Esophagus squamous epithelium (tissue), 5 donors: ENCODE measurements around the gene TSPEAR. TPM values are rescaled to one million over a fixed set of nuclear protein-coding genes. Genes with fewer than 3 reads are reported as not detected.

Experiments used
- DNase-seq: peaks from one replicate; lab custom pipeline; 2025; lab: John Stamatoyannopoulos, UW
- H3K27ac ChIP-seq, 4 donors: fragments of 200-600 bp; sonication (generic); one replicate each; pipeline ENCODE4 v1.5.1; 2016 to 2019; ENCODE audit warnings: mild to moderate bottlenecking in 1 of 4
- H3K27me3 ChIP-seq, 4 donors: fragments of 200-600 bp; sonication (generic); 1 replicate in 3 of 4; 2 replicates in 1 of 4; pipeline versions ENCODE4 v1.5.1 to v1.6.0; 2017 to 2021; ENCODE audit warnings: antibody characterized with exemption in 1 of 4
- H3K36me3 ChIP-seq, 3 donors: fragments of 200-600 bp; sonication (generic); one replicate each; pipeline ENCODE4 v1.5.1; 2016 to 2019
- H3K4me1 ChIP-seq, 3 donors: fragments of 200-600 bp; sonication (generic); one replicate each; pipeline ENCODE4 v1.5.1; 2017 to 2019
- H3K4me3 ChIP-seq, 4 donors: fragments of 200-600 bp; sonication (generic); 1 replicate in 3 of 4; 2 replicates in 1 of 4; pipeline ENCODE4 v1.5.1; 2016 to 2019; ENCODE audit warnings: mild to moderate bottlenecking in 2 of 4, moderate library complexity in 1 of 4
- H3K9me3 ChIP-seq, 3 donors: fragments of 200-600 bp; sonication (generic); one replicate each; pipeline ENCODE4 v1.5.1; 2016 to 2019
- POLR2A ChIP-seq, 4 donors: fragments of 450-650 bp; IDR thresholded peaks; one replicate each; pipeline ENCODE4 v1.6.1; 2017; ENCODE audit warnings: antibody characterized with exemption in 4 of 4, mild to moderate bottlenecking in 4 of 4, moderate library complexity in 3 of 4
- WGBS, 2 donors: methylation state at CpG; one replicate each; pipeline ENCODE4 v1.1.5; 2018; 5-methylcytosine and 5-hydroxymethylcytosine counted together
- intact Hi-C: fragments of 100-400 bp; cut with DNase I; formaldehyde crosslinking; loops from one replicate; pipeline ENCODE4 v1.15.0; 2022
- total RNA-seq, 4 donors: library from RNA; depleted of rRNA; stranded (reverse); fragments of >200 nt; gene quantifications; one replicate each; pipeline ENCODE4 v1.1.0, GENCODE V29; 2016
- TF ChIP-seq, protein P1 (sequence below), 6 experiments: fragments of 450-650 bp in 4 of 6; fragments of 200-600 bp in 2 of 6; sonication (generic) in 2 of 6; IDR thresholded peaks; one replicate each; pipeline ENCODE4 v1.5.1; 2016 to 2019; ENCODE audit warnings: antibody characterized with exemption in 6 of 6, mild to moderate bottlenecking in 4 of 6, moderate library complexity in 4 of 6
- donor health status: DM: yes; HTN: yes; CAD: no.

Gene TSPEAR
- total RNA-seq, 4 donors from 2014 or later: not detected

DNA sequence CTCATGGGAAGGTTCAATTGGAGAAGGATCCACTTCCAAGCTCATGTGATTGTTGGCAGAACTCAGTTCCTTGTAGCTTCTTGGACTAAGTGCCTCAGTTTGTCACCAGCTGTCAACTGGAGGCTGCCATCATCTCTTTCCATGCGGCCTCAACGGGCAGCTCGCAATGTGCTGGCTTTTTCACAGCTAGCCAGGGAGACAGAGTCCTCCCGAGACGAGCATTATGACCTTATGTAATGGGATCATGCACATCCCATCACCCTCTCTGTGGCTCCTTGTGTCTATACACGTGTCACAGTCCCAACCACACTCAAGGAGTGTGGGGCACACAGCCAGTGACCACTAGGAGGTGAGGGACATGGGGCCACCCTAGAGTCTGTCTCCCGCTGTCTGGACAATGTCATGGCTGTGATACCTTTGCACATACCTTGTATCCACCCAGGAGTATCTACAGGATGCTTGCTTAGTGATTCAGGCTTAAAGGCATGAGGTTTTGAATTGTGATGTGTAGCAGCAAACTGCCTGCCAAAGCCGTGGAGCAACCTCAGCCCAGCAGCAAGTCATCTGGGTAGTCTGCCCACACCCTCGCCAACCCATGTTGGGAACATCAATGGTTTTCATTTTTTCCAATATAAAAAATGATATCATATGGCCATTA lies 115.2 kb downstream of the TSPEAR start:
- intact Hi-C loops: no loop called here
- no peak overlapping the region for H3K27ac ChIP-seq
- no peaks in the 10 kb centered on the region for H3K36me3 ChIP-seq
- WGBS, 2 donors: 40 to 66% methylated on average over 4 to 9 of the region's 9 CpGs
- TF ChIP-seq, protein P1, sequence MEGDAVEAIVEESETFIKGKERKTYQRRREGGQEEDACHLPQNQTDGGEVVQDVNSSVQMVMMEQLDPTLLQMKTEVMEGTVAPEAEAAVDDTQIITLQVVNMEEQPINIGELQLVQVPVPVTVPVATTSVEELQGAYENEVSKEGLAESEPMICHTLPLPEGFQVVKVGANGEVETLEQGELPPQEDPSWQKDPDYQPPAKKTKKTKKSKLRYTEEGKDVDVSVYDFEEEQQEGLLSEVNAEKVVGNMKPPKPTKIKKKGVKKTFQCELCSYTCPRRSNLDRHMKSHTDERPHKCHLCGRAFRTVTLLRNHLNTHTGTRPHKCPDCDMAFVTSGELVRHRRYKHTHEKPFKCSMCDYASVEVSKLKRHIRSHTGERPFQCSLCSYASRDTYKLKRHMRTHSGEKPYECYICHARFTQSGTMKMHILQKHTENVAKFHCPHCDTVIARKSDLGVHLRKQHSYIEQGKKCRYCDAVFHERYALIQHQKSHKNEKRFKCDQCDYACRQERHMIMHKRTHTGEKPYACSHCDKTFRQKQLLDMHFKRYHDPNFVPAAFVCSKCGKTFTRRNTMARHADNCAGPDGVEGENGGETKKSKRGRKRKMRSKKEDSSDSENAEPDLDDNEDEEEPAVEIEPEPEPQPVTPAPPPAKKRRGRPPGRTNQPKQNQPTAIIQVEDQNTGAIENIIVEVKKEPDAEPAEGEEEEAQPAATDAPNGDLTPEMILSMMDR (IDR thresholded peaks at IDR 0.05): no peak
- no peak for TF ChIP-seq POLR2A (IDR thresholded peaks at IDR 0.05)
- DNase-seq: no peak
- no peaks in the 10 kb centered on the region for H3K9me3 ChIP-seq
- H3K27me3 ChIP-seq: peaks cover 0 to 65% (median 0%) of the 10 kb centered on the region in 4 donors
- H3K4me3 ChIP-seq: no peak overlapping the region
- peaks cover 0 to 15% (median 0%) of the 10 kb centered on the region in 3 donors for H3K4me1 ChIP-seq

DNA sequence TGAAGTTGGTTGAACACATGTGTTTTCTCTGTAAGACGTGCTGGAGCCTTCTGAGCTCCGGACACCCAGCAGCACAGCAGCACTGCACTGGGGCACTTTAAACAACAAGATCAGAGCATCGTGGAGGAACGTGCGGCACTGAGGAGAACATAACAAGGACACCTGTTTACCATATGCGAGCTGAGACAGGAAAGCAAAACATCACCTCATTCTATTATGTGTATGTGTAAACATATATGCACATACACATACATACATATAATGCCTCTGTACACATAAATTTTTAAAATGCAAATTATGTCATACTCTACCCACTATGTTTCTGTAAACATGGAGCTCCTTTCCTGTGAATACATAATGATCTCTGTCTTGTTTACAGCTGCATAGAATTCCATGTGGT lies 115.8 kb downstream of the TSPEAR start:
- TF ChIP-seq POLR2A (IDR thresholded peaks at IDR 0.05): no peak
- TF ChIP-seq, protein P1 (IDR thresholded peaks at IDR 0.05): no peak
- WGBS, 2 donors: 62 to 66% methylated on average over 6 of the region's 6 CpGs
- no peak for DNase-seq
- intact Hi-C loops: no loop called here
- Histone ChIP-seq H3K27me3 (peaks cover 0 to 71% (median 0%) of the 10 kb centered on the region in 4 donors), H3K4me1 (peaks cover 0 to 15% (median 0%) of the 10 kb centered on the region in 3 donors), H3K9me3 (no peaks in the 10 kb centered on the region), H3K27ac (no peak overlapping the region), H3K4me3 (no peak overlapping the region), H3K36me3 (no peaks in the 10 kb centered on the region)

DNA sequence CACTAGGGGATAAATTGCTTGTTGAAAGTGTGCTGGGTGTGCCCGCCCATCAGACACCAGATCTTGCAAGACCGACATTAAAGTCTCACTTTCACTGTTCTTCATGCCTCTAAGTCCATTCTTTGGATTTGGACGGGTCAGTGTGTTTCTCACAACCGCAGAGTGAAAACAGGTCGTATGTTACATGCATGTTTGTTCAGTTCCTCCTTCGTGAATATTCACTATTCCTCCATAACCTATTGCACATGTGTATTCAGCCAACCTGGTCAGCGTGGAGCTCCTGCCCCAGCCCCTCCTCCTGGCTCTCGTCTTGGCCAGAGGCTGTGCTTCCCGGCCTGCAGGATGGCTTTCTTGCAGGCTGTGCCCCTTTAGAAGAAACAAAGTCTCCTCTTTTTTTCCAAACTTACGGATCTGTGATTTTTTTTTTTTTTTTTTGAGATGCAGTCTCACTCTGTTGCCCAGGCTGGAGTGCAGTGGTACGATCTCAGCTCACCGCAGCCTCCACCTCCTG lies 116.9 kb downstream of the TSPEAR start:
- Histone ChIP-seq H3K9me3 (no peaks in the 10 kb centered on the region), H3K27me3 (peaks cover 0 to 71% (median 0%) of the 10 kb centered on the region in 4 donors), H3K4me1 (peaks cover 0 to 15% (median 0%) of the 10 kb centered on the region in 3 donors), H3K36me3 (no peaks in the 10 kb centered on the region), H3K27ac (no peak overlapping the region), H3K4me3 (no peak overlapping the region)
- TF ChIP-seq, protein P1 (IDR thresholded peaks at IDR 0.05): no peak
- TF ChIP-seq POLR2A (IDR thresholded peaks at IDR 0.05): no peak
- intact Hi-C loops: no loop called here
- 74% methylated on average over 11 to 12 of the region's 12 CpGs for WGBS, 2 donors
- DNase-seq: no peak

DNA sequence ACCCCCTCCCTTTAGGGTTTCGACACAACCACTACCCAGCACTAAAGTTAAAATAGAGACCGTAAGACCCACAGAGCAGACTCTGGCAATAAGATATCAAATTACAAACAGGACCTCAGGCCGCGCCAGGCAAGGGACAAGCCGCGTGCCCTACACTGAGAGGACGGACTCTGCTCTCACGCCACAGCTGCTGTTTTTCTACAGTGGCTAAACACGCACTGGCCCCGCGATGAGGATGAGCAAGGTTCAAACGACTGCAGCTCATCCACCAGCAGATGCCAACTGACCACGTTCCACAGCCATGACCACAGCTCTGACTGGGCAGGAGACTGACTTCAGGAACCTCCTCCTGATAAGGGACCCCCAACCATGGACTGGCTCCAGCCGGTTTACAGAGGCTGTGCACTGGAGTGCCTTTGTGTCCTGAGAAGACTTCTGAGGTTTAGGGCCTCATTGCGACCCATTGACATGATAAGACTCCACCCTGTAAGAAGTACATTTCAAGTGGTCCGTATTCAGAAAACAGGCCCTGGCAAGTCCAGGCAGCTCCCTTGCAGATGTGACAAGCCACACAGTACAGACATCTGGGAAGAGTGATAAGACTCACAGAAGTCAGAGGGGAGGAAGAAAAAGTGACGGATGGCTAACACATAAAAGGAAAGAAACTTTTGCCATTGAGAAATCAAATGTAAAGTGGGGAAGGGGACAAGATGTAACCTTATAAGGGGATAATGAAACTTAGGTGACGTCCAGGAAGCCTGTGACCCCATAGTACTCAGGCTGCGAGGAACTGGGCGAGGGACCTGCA lies 117.6 kb downstream of the TSPEAR start:
- 61 to 62% methylated on average over 12 to 18 of the region's 20 CpGs for WGBS, 2 donors
- TF ChIP-seq POLR2A (IDR thresholded peaks at IDR 0.05): no peak
- TF ChIP-seq, protein P1 (IDR thresholded peaks at IDR 0.05): no peak
- Histone ChIP-seq H3K36me3 (no peaks in the 10 kb centered on the region), H3K27me3 (peaks cover 0 to 71% (median 0%) of the 10 kb centered on the region in 4 donors), H3K9me3 (no peaks in the 10 kb centered on the region), H3K4me3 (no peak overlapping the region), H3K27ac (no peak overlapping the region), H3K4me1 (peaks cover 0 to 15% (median 0%) of the 10 kb centered on the region in 3 donors)
- DNase-seq: no peak
- intact Hi-C loops: no loop called here
